ENCODE measurements around the gene BTBD7. TPM values are rescaled to one million over a fixed set of nuclear protein-coding genes. Genes with fewer than 3 reads are reported as not detected.

BTBD7 gene
- total and polyA plus RNA-seq, 9 of the 15 experiments (the other 6 are each of a cell fraction or from before 2014, with no cell fraction given): 2.5 to 12.9 (median 6.2) TPM

GRCh38 chr14:93206793-93207467, 125.9 kb downstream of the BTBD7 start, which contains the start of the genes GON7 and UBR7 (continued):
- TF ChIP-seq ZNF699 (CRISPR knock-in tag; IDR thresholded peaks at IDR 0.05; ENCODE audit: insufficient replicate concordance) (no peak), RREB1 (CRISPR knock-in tag; IDR thresholded peaks at IDR 0.05) (no peak), ETV5 (CRISPR knock-in tag; IDR thresholded peaks at IDR 0.05; ENCODE audit: low read depth) (0 out of 2 replicates have a peak, but pooled peaks have one; percentile 45), KLF13 (tag; IDR thresholded peaks at IDR 0.05; ENCODE audit: borderline replicate concordance, low read depth) (no peak), ZC3H4 (CRISPR knock-in tag; IDR thresholded peaks at IDR 0.05; ENCODE audit: borderline replicate concordance) (no peak), ELK3 (CRISPR knock-in tag; IDR thresholded peaks at IDR 0.05) (no peak), KAT8 (IDR thresholded peaks at IDR 0.05; ENCODE audit: low read depth) (no peak), ZNF12 (CRISPR knock-in tag; IDR thresholded peaks at IDR 0.05) (no peak), TBP (optimal IDR thresholded peaks at IDR 0.05; ENCODE audit: low read depth, low read length) (peak; percentile 58), ZFP91 (CRISPR knock-in tag; IDR thresholded peaks at IDR 0.05) (no peak), GABPB1 (CRISPR knock-in tag; IDR thresholded peaks at IDR 0.05) (peak; percentile 89), NCOA6 (IDR thresholded peaks at IDR 0.05) (peak; percentile 93), HDAC1 (IDR thresholded peaks at IDR 0.05) (peak in 1 of 2 experiments; percentile 54; a peak in 1 of 4 replicates), ZNF398 (CRISPR knock-in tag; IDR thresholded peaks at IDR 0.05) (no peak), NFYB (IDR thresholded peaks at IDR 0.05; ENCODE audit: extremely low read depth, insufficient read length) (no peak), ELF2 (CRISPR knock-in tag; IDR thresholded peaks at IDR 0.05) (no peak), ZFX (CRISPR knock-in tag; IDR thresholded peaks at IDR 0.05) (peak; percentile 67), KDM1A (IDR thresholded peaks at IDR 0.05) (no peak)

All from K562 (cell line).